GM21825 (cell line): ENCODE results near the gene BOLA2B.
"Not testable (repeated sequence)": the region's sequence is repeated elsewhere in the genome, so short reads cannot be mapped to it uniquely, and the experiment has no call there.

Source experiments
- ATAC-seq: cut with Tn5 transposase; IDR thresholded peaks from one replicate; pipeline ENCODE4 v1.9.1; 2021; ENCODE audit warnings: mild to moderate bottlenecking, moderate library complexity; ENCODE audit not compliant: unreplicated experiment

The BOLA2B gene

DNA sequence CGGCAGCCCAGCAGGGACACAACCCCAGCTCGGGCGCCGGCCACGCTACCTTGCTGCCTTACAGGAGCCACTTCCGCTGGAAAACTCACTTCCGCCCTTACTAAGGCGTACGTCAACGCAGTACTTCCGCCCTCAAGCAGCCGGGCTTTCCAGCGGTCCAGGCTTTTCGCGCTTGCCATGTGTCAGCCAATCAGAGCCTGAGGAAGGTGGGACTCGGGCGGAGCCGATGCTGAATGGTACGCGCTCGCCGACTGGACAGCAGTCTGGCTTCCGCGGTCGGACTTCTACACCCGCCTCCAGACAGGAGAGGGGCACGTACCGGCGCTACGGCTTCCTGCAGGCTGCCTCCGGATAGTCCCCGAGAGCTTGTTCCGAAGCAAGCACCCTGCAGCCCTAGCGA is at the start of gene BOLA2B, which contains the start of gene SLX1A:
Gene BOLA2B (minus strand): TSS at position 52 of the 400 bp plus-strand sequence. CDS start 71 bp downstream, outside the sequence.
Gene SLX1A (plus strand): TSS at position 261 of the 400 bp plus-strand sequence. CDS start 210 bp downstream, outside the sequence.
- ATAC-seq: peak; percentile 82

DNA sequence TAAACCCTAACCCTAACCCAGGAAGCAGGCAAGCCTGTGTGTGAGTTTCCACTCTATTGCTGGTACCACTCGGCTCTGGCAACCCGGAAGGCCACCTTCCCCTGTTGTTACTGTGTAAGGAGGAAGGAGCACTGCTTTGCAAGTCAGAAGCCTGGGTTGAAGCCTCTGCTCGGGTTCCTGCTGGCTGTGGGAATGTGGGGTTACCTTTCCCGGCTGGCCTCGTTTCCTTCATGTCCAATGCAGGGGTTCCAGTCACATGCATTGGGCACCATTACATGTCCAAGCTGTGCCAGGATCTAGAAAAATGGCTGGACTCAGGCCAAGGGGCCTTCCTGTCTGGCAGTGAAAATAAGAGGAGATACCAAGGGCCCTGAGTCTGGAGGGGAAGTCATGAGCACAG is 23.6 kb upstream of the BOLA2B start:
- not testable (repeated sequence) for ATAC-seq

DNA sequence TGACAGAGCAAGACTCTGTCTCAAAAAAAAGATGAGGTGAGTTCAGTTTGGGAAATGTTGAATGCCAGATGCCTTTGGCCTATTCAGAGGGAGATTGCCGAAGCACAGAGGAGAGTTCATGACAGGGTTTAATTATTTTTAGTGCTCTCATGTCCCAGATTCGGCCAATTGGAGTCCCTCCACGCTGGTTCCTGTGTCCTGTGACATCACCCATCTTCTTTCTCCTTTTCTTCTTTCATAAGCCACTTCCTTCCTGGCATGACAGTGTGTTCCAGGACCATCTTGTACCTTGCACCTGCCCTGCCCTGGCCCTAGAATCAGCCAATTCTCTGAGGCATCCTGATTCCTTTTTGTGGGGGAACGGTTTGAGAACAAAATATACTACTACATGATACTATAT is 17.9 kb upstream of the BOLA2B start:
- ATAC-seq: not testable (repeated sequence)

DNA sequence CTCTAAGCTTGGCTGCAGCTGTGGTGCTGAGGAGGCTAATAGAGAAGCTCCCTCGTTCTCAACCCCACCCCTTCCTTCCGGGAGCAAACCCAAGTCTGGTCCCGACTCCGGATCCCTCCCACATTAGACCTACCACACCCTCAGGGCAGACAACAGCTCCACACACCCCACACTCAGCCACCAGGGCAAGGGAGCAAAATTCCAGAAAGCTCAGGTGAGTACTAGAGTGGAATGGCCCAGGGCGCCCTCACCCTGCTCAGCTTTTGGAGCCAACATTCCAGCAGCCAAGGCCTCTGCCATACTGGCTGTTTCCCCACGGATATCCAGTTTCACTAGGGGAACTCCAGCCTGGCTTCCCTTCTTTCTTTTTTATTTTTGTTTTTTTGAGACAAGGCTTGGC is 15.6 kb upstream of the BOLA2B start:
- not testable (repeated sequence) for ATAC-seq

DNA sequence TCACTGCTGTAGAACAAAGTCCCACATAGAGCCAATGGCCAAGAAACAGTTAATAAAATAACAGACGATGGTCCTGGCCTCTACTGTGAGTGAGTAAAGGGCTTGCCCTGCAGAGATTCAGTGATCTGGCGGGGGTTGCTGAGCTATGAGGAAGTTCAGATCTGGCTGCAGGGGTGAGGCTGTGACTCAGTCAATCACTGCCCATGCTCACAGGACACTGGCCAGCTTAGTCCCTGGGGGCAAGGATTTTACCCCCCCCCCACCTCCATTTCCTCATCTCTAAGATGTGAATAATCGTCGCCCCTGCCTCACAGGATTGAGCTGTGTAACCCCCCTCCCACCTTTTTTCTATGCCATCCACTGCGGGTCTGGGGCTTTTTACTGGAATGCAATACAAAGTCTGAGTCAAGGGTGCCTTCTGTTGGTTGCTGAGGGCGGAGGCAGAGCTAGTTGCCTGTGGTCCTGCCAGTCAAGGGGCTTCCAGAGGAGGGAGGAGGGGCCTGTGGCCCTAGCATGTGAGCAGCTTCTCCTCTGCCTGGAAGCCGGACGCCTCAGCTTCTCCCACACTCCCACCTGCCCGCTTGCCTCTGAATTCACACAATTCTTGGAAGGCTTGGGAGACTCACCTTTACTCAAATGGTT is 13.7 kb upstream of the BOLA2B start:
- not testable (repeated sequence) for ATAC-seq

DNA sequence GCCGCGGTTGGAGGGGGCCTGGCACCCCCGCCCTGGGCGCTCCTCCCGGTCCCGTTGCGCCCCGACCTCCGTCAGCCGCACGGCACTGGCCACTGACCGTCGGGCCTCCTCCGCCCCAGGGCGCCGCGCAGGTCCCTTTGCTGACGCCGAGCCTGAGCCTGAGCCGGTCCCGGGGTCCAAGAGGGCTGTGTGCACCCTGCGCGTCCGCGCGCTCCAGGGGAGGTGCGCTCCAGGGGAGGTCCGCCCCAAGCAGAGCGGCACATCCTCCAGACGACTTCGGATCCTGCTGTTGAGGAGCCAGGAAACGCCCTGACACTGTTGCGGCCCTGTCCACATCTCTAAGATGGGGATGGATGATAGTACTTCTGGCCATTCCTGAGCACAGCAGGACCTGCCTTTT is 12.8 kb upstream of the BOLA2B start:
- not testable (repeated sequence) for ATAC-seq

DNA sequence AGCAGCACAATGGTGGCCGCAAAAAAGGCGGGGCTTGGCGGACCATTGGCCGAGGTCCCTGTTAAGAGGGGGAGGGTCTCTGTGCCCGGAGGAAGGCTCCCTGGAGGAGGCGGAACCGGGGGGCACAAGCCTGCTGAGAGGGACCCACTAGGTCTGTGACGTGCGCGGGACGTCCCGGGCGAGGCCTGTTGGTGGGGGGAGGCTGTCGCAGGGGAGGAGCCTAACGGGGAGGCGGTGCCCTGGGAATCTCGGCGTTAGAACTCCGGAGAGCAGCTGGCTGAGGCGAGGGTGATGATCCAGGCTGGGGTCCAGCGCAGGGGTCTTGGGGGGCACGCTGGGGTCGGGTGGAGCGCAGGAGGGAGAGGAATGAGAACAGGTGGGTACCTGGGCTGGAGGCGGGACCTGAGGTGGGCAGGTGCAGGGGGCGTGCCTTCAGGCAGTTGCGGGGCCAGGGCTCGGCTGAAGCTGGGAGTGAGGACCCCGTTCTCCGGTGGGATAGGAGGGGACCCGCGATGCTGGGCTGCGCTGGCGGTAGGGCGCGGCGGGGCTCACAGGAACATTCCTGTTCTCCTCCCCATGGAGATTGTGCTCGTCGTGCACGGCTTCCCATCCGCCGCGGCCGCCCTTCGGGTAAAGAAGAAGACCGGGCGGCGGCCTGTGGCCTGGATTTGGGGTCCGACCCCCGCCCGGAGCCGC is 12.2 kb upstream of the BOLA2B start:
- ATAC-seq: not testable (repeated sequence)

DNA sequence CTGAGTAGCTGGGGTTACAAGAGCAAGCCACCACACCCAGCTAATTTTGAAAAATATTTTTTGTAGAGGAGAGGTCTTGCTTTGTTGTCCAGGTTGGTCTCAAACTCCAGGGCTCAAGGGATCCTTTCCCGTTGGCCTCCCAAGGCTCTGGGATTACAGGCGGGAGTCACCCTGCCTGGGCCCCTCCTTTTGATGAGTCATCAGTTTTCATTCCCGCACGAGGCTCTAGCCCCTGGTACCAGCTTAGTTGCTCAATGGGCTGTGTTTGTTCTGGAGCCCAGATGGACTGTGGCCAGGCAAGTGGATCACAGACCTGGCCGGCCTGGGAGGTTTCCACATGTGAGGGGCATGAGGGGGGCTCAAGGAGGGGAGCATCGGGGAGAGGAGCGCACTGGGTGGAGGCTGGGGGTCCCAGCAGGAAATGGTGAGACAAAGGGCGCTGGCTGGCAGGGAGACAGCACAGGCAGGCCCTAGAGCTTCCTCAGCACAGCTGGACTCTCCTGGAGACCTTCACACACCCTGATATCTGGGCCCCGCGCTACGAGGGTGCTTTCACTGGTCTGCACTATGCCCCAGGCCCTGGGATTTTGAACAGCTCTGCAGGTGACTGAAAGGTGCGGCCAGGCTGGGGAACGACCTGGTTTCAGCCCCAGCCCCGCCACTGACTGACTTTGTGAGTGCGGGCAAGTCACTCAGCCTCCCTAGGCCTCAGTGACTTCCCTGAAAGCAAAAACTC is 6.3 kb upstream of the BOLA2B start:
- not testable (repeated sequence) for ATAC-seq

DNA sequence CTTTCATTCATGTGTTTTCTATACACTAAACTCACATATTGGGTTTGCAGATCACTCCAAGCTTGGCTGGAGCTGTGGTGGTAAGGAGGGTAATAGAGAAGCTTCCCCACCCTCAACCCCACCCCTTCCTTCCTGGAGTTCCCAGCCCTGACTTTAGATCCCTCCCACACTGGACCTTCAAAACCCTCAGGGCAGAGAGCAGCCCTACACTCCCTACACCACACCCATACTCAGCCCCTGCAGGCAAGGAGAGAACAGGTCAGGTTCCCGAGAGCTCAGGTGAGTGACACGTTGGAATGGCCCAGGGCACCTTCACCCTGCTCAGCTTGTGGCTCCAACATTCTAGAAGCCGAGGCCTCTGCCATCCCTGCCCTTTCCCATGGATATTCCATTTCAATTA is 5.6 kb upstream of the BOLA2B start, which contains the start of gene SULT1A3:
Gene SULT1A3 (plus strand): TSS at position 207 of the 400 bp plus-strand sequence. CDS start 1,474 bp downstream, outside the sequence.
- ATAC-seq: not testable (repeated sequence)

DNA sequence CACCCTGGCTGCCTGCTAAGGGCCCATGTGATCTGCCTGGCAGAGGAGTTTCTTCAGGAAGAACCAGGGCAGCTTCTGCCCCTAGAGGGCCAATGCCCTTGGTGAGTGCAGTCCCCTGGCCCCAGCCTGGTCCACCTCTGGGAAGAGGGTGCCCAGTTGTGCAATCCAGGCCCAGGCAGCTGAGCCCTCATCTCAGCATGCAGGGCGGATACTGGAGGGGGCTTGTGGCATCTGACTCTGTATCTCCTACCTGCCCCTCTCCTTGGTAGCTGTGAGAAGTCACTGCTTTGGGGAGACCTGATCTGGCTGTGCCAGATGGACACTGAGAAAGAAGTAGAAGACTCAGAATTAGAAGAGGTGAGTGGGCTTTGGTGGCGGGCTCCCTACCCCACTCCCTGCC is 3.5 kb upstream of the BOLA2B start:
- not testable (repeated sequence) for ATAC-seq

DNA sequence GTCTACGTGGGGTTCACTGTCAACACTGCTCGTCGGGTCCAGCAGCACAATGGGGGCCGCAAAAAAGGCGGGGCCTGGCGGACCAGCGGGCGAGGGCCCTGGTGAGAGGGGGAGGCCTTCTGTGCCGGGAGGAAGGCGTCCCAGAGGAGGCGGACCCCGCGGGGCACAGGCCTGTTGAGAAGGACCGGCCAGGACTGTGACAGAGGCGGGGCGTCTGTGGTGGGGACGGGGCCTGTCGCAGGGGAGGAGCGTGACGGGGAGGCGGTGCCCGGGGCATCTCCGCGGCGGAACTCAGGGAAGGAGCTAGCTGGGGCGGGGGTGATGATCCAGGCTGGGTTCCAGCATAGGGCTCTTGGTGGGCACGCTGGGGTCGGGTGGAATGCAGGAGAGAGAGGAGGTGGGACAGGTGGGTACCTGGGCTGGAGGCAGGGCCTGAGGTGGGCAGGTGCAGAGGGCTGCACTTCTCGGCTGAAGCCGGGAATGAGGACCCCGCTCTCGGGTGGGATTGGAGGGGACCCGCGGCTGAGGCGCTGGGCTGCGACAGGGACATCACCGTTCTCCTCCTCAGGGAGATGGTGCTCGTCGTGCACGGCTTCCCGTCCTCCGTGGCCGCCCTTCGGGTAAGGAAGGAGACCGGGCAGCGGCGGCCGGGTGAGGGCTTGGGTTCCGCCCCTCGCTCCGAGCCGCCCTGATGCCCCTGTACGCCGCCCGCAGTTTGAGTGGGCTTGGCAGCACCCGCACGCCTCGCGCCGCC is 883 bp upstream of the BOLA2B start:
- peak; percentile 49 for ATAC-seq

DNA sequence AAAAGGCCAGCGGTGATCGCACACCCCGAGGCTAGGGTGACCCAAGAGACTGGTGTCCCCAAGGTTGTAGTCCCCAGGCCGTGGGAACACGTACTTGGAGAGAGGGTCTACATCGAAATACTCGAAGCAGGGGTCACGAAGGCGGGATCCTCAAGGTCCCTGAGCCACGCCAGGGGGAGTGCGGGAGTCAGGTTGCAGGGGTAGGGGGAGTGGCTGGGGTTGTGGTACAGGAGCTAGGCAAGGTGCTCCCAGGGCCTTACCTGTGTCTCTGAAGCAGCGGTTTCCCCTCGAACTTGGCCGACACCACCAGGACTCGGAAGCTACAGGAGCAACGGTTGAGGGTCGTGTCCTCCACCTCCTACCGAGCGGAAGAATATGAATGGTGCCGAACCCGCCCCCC is 368 bp downstream of the BOLA2B start:
- peak; percentile 14 for ATAC-seq

DNA sequence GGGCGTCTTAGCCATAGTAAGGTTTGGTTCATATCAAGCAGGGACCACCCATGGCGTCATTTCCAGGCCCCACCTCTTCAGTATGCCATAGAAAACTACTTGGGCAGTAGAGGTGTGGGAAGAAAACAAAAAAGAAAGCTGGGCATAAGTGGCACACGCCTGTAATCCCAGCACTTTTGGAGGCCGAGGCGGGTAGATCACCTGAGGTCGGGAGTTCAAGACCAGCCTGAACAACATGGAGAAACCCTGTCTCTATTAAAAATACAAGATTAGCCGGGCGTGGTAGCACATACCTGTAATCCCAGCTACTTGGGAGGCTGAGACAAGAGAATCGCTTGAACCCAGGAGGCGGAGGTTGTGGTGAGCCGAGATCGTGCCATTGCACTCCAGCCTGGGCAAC is 2.3 kb downstream of the BOLA2B start:
- not testable (repeated sequence) for ATAC-seq

DNA sequence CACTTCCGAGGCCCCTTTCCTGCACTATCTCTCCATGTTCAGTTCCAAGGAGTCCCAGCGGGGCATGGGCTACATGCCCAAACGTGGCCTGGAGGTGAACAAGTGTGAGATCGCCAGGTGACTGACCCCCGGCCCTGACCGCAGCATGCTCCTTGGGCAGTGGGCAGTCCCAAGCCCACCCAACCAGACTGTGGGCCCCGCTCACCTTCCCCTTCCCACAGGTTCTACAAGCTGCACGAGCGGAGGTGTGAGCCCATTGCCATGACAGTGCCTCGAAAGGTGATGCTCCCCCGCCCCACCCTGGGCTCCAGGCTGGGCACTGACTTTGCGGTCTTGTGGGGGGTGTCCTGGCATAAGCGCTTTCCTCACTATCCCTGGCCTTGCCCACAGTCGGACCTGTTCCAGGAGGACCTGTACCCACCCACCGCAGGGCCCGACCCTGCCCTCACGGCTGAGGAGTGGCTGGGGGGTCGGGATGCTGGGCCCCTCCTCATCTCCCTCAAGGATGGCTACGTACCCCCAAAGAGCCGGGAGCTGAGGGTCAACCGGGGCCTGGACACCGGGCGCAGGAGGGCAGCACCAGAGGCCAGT is 5.4 kb downstream of the BOLA2B start:
- ATAC-seq: no peak

DNA sequence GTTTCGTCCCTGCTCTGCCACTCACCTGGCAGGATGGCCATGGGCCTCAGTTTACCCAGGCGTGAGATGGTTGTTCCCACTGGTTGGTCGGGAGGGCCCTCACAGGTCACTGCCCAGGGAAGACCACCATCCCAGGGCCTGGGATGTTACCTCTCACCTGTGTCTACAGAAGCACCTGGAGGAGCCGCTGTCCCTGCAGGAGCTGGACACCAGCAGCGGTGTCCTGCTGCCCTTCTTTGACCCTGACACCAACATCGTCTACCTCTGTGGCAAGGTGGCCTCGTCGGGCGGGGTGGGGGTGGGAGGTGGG is 6.0 kb downstream of the BOLA2B start:
- no peak for ATAC-seq

DNA sequence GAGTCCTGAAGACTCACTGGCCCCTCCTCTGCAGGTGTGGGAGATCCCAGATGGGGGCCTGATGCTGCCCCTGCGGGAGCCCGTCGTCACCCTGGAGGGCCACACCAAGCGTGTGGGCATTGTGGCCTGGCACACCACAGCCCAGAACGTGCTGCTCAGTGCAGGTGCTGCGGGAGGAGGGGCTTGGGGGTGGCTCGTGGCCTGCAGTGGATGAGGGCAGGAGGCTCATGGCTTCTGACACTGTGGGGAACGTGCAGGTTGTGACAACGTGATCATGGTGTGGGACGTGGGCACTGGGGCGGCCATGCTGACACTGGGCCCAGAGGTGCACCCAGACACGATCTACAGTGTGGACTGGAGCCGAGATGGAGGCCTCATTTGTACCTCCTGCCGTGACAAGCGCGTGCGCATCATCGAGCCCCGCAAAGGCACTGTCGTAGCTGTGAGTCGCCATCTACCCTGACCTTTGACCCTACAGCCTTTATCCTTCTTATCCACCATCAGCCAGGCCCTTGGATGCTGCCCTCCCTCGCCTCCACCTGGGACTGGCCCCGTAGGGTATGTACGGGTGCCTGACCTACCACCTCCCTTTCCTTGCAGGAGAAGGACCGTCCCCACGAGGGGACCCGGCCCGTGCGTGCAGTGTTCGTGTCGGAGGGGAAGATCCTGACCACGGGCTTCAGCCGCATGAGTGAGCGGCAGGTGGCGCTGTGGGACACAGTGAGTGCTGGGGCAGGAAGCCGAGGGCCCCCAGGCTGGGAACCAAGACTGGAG is 6.5 kb downstream of the BOLA2B start:
- no peak for ATAC-seq

DNA sequence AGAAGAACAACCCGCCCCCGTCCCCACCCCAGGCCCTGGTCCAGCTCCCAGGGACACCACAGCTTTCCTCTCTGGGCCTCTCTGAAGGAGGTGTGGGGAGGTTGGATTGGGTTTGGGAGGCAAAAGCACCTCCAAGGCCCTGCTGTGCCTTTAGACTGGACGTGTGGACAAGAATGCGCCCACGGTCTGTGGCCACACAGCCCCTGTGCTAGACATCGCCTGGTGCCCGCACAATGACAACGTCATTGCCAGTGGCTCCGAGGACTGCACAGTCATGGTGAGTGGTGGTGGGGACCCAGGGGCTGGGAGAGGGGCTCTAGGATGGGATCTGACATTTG is 7.1 kb downstream of the BOLA2B start:
- ATAC-seq: no peak

DNA sequence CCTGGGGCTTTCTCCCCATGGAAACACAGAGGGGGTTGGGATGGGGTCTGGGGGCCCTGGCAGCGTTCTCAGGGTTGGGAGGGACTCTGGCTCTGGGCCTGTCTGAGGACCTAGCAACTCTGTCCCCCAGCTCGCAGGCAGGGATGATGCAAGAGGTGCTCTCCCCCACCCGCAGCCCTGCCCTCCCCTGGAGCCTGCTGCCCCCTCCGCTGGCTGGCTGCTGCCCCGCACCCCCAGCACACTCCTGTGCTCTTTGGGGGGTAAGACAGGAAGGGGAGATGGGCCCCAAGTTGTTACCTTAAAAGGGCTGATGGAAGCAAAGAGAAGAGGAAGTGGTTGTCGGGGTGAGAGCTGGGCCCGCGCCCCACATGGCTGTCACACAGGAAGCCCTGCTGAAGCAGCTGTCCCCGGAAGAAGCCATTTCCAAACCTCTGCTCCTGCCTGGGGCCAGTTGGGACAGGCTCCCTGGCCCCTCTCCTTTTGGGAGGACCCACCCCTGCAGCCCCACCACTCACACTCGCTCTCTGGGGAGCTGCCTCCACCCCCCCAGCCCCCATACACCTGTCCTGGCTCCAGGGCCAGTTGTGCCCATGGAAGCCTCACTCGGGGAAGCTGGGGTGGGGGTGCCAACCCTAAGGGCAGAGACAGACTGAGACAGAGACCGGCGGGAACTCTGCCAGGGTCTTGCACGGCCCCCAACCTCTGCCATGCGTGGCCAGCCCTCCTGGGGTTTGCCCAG is 7.6 kb downstream of the BOLA2B start:
- ATAC-seq: no peak
